Heart left ventricle (tissue), 13 donors: ENCODE measurements around the gene PHIP.

Experiments used
- CTCF ChIP-seq, 12 donors: fragments of 200-600 bp; sonication (generic) in 4 of 12; IDR thresholded peaks; one replicate each; pipeline versions ENCODE4 v1.5.0 to v1.8.0; 2018 to 2022; ENCODE audit warnings: antibody characterized with exemption in 12 of 12, mild to moderate bottlenecking in 5 of 12
- POLR2A ChIP-seq, 2 donors: fragments of 450-650 bp; IDR thresholded peaks; one replicate each; pipeline ENCODE4 v1.6.1; 2017; ENCODE audit warnings: antibody characterized with exemption in 2 of 2, mild to moderate bottlenecking in 2 of 2, moderate library complexity in 2 of 2
- donor health status: ischemic (EF 13 %, LVEDD 7.1; RV severe dilation, severe dysfunction).
- donor health status: DM: no; HTN: yes; CAD: no.
- donor health status: DM: no; HTN: no; CAD: no.
- donor health status: ischemic (EF 25% LVEDD 6.9; RV normal size, moderate dysfunction).
- donor health status: ischemic (EF 25% LVEDD 5.7; RV mildly dilated, moderate dysfunction).
- donor health status: ischemic (EF 35%, LVEDD 5.7; RV mildly dilated, moderate dysfunction).
- donor health status: nonischemic (EF 11% LVEDD 7.7; RV severe dilation, severe dysfunction).
- donor health status: DM: yes; HTN: yes; CAD: no.
- donor health status: PGD.
- donor health status: ischemic (EF 29% LVEDD 5.4; RV normal size, mild dysfunction).
- donor health status: nonischemic (EF 23%, LVEDD 6.1; RV moderate dilation, normal function).

- no peak for TF ChIP-seq CTCF (IDR thresholded peaks at IDR 0.05)
- TF ChIP-seq POLR2A (IDR thresholded peaks at IDR 0.05): no peak
These were observed 72.6 kb downstream of the PHIP start for GRCh38 chr6:79005497-79005896.
